ENCODE data around the gene IL4R.

IL4R gene

GRCh38 chr16:27359615-27360014, 45.8 kb downstream of the IL4R start:
- H3K4me3 ChIP-seq (ENCODE audit: low read depth, low read length): no peak overlapping the region
- no peaks in the 10 kb centered on the region for H3K9me3 ChIP-seq (ENCODE audit: control insufficient read depth, insufficient read depth, low read length)
- no peak overlapping the region for H3K9ac ChIP-seq (ENCODE audit: low read depth, low read length)
- H3K36me3 ChIP-seq (ENCODE audit: control insufficient read depth, insufficient read depth, low read length): peaks cover 18% of the 10 kb centered on the region
- no peaks in the 10 kb centered on the region for H3K4me1 ChIP-seq (ENCODE audit: control insufficient read depth, insufficient read depth, low read length)
- H3K27ac ChIP-seq (ENCODE audit: low read depth, low read length): no peak overlapping the region
- H3K27me3 ChIP-seq (ENCODE audit: control insufficient read depth, insufficient read depth, low read length): no peaks in the 10 kb centered on the region

DNA sequence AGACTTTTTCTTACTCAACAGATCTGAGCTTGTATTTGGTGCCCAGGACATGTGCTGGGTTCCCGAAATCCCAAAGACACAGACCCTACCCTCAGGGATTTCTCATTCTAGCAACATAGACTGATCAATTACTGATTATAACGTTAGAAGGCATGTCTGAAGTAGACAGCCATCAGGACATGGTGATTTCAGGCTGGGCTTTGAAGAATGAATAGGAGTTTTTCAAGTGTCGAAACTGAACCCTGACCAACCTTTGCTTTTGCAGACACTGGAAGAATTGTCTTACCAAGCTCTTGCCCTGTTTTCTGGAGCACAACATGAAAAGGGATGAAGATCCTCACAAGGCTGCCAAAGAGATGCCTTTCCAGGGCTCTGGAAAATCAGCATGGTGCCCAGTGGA, 48.2 kb downstream of the IL4R start:
- Histone ChIP-seq H3K27me3 (ENCODE audit: control insufficient read depth, insufficient read depth, low read length) (no peaks in the 10 kb centered on the region), H3K9me3 (ENCODE audit: control insufficient read depth, insufficient read depth, low read length) (no peaks in the 10 kb centered on the region), H3K4me1 (ENCODE audit: control insufficient read depth, insufficient read depth, low read length) (no peaks in the 10 kb centered on the region), H3K36me3 (ENCODE audit: control insufficient read depth, insufficient read depth, low read length) (peaks cover 17% of the 10 kb centered on the region), H3K4me3 (ENCODE audit: low read depth, low read length) (no peak overlapping the region), H3K27ac (ENCODE audit: low read depth, low read length) (no peak overlapping the region), H3K9ac (ENCODE audit: low read depth, low read length) (no peak overlapping the region)

GRCh38 chr16:27362570-27363245, 48.9 kb downstream of the IL4R start:
- Histone ChIP-seq H3K4me3 (ENCODE audit: low read depth, low read length) (no peak overlapping the region), H3K9ac (ENCODE audit: low read depth, low read length) (no peak overlapping the region), H3K9me3 (ENCODE audit: control insufficient read depth, insufficient read depth, low read length) (no peaks in the 10 kb centered on the region), H3K27ac (ENCODE audit: low read depth, low read length) (no peak overlapping the region), H3K36me3 (ENCODE audit: control insufficient read depth, insufficient read depth, low read length) (peaks cover 17% of the 10 kb centered on the region), H3K4me1 (ENCODE audit: control insufficient read depth, insufficient read depth, low read length) (no peaks in the 10 kb centered on the region), H3K27me3 (ENCODE audit: control insufficient read depth, insufficient read depth, low read length) (no peaks in the 10 kb centered on the region)

DNA sequence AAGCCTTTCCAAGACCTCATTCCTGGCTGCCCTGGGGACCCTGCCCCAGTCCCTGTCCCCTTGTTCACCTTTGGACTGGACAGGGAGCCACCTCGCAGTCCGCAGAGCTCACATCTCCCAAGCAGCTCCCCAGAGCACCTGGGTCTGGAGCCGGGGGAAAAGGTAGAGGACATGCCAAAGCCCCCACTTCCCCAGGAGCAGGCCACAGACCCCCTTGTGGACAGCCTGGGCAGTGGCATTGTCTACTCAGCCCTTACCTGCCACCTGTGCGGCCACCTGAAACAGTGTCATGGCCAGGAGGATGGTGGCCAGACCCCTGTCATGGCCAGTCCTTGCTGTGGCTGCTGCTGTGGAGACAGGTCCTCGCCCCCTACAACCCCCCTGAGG, 49.5 kb downstream of the IL4R start:
- Histone ChIP-seq H3K4me3 (ENCODE audit: low read depth, low read length) (no peak overlapping the region), H3K9me3 (ENCODE audit: control insufficient read depth, insufficient read depth, low read length) (no peaks in the 10 kb centered on the region), H3K27me3 (ENCODE audit: control insufficient read depth, insufficient read depth, low read length) (no peaks in the 10 kb centered on the region), H3K4me1 (ENCODE audit: control insufficient read depth, insufficient read depth, low read length) (no peaks in the 10 kb centered on the region), H3K36me3 (ENCODE audit: control insufficient read depth, insufficient read depth, low read length) (peaks cover 17% of the 10 kb centered on the region), H3K27ac (ENCODE audit: low read depth, low read length) (no peak overlapping the region), H3K9ac (ENCODE audit: low read depth, low read length) (no peak overlapping the region)

DNA sequence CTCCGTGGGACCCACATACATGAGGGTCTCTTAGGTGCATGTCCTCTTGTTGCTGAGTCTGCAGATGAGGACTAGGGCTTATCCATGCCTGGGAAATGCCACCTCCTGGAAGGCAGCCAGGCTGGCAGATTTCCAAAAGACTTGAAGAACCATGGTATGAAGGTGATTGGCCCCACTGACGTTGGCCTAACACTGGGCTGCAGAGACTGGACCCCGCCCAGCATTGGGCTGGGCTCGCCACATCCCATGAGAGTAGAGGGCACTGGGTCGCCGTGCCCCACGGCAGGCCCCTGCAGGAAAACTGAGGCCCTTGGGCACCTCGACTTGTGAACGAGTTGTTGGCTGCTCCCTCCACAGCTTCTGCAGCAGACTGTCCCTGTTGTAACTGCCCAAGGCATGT, 50.0 kb downstream of the IL4R start:
- H3K4me1 ChIP-seq (ENCODE audit: control insufficient read depth, insufficient read depth, low read length): no peaks in the 10 kb centered on the region

GRCh38 chr16:27364493-27365141, 50.8 kb downstream of the IL4R start:
- Histone ChIP-seq H3K9me3 (ENCODE audit: control insufficient read depth, insufficient read depth, low read length) (no peaks in the 10 kb centered on the region), H3K4me1 (ENCODE audit: control insufficient read depth, insufficient read depth, low read length) (no peaks in the 10 kb centered on the region), H3K36me3 (ENCODE audit: control insufficient read depth, insufficient read depth, low read length) (peaks cover 17% of the 10 kb centered on the region), H3K27ac (ENCODE audit: low read depth, low read length) (peak overlapping the region; percentile 49), H3K9ac (ENCODE audit: low read depth, low read length) (no peak overlapping the region), H3K4me3 (ENCODE audit: low read depth, low read length) (no peak overlapping the region), H3K27me3 (ENCODE audit: control insufficient read depth, insufficient read depth, low read length) (no peaks in the 10 kb centered on the region)

More for the DNA sequence above, 50.0 kb downstream of the IL4R start:
- Histone ChIP-seq H3K4me3 (ENCODE audit: low read depth, low read length) (no peak overlapping the region), H3K27me3 (ENCODE audit: control insufficient read depth, insufficient read depth, low read length) (no peaks in the 10 kb centered on the region), H3K9ac (ENCODE audit: low read depth, low read length) (no peak overlapping the region), H3K36me3 (ENCODE audit: control insufficient read depth, insufficient read depth, low read length) (peaks cover 17% of the 10 kb centered on the region), H3K27ac (ENCODE audit: low read depth, low read length) (no peak overlapping the region), H3K9me3 (ENCODE audit: control insufficient read depth, insufficient read depth, low read length) (no peaks in the 10 kb centered on the region)

DNA sequence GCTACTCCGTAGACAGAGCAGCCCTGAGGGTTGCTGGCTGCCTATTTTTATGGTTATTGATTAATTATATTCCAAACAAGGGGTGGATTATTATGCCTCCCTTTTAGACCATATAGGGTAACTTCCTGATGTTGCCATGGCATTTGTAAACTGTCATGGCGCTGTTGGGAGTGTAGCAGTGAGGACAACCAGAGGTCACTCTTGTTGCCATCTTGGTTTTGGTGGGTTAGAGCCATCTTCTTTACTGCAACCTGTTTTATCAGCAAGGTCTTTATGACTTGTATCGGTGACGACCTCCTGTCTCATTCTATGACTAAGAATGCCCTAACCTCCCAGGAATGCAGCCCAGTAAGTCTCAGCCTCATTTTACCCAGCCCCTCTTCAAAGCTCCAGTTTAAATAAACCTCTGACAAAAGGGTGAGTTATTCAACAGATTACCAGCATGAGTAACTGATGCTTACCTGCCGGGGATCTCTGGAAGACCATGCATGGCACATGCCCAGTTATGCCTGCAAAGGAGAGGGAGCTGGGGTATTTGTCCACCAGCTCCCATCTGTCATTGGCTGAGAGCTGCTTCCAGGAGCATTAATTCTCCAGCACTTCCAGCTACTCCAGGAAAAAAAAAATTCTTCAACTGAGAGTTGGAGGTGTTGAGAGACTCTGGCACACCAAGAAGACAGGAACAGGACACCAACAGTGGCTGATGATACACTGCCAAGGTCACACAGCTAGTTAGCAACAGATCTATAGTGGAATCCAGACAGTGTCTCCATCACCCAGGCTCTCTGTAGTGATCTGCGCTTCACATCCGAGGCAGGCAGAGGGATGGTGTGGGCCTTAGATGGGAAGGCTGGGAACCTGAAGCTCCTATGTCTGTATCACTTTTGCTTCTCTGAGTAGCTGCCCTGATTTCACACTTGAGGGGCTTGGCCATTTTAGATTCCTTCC, 51.6 kb downstream of the IL4R start:
- H3K9ac ChIP-seq (ENCODE audit: low read depth, low read length): no peak overlapping the region
- H3K27ac ChIP-seq (ENCODE audit: low read depth, low read length): peak overlapping the region; percentile 8
- H3K4me3 ChIP-seq (ENCODE audit: low read depth, low read length): no peak overlapping the region

GRCh38 chr16:27366687-27367460, 53.1 kb downstream of the IL4R start:
- Histone ChIP-seq H3K36me3 (ENCODE audit: control insufficient read depth, insufficient read depth, low read length) (peaks cover 13% of the 10 kb centered on the region), H3K4me1 (ENCODE audit: control insufficient read depth, insufficient read depth, low read length) (no peaks in the 10 kb centered on the region), H3K9ac (ENCODE audit: low read depth, low read length) (no peak overlapping the region), H3K27me3 (ENCODE audit: control insufficient read depth, insufficient read depth, low read length) (no peaks in the 10 kb centered on the region), H3K27ac (ENCODE audit: low read depth, low read length) (no peak overlapping the region), H3K9me3 (ENCODE audit: control insufficient read depth, insufficient read depth, low read length) (no peaks in the 10 kb centered on the region), H3K4me3 (ENCODE audit: low read depth, low read length) (no peak overlapping the region)

More for the DNA sequence above, 51.6 kb downstream of the IL4R start:
- H3K36me3 ChIP-seq (ENCODE audit: control insufficient read depth, insufficient read depth, low read length): peaks cover 17% of the 10 kb centered on the region
- H3K9me3 ChIP-seq (ENCODE audit: control insufficient read depth, insufficient read depth, low read length): no peaks in the 10 kb centered on the region
- H3K4me1 ChIP-seq (ENCODE audit: control insufficient read depth, insufficient read depth, low read length): no peaks in the 10 kb centered on the region
- H3K27me3 ChIP-seq (ENCODE audit: control insufficient read depth, insufficient read depth, low read length): no peaks in the 10 kb centered on the region

- no peak overlapping the region for H3K27ac ChIP-seq (ENCODE audit: low read depth, low read length)
- H3K9ac ChIP-seq (ENCODE audit: low read depth, low read length): no peak overlapping the region
- H3K4me1 ChIP-seq (ENCODE audit: control insufficient read depth, insufficient read depth, low read length): no peaks in the 10 kb centered on the region
- H3K4me3 ChIP-seq (ENCODE audit: low read depth, low read length): no peak overlapping the region
- H3K36me3 ChIP-seq (ENCODE audit: control insufficient read depth, insufficient read depth, low read length): peaks cover 7% of the 10 kb centered on the region
- no peaks in the 10 kb centered on the region for H3K9me3 ChIP-seq (ENCODE audit: control insufficient read depth, insufficient read depth, low read length)
- no peaks in the 10 kb centered on the region for H3K27me3 ChIP-seq (ENCODE audit: control insufficient read depth, insufficient read depth, low read length)
Observed at GRCh38 chr16:27367461-27368357, 53.9 kb downstream of the IL4R start.

DNA sequence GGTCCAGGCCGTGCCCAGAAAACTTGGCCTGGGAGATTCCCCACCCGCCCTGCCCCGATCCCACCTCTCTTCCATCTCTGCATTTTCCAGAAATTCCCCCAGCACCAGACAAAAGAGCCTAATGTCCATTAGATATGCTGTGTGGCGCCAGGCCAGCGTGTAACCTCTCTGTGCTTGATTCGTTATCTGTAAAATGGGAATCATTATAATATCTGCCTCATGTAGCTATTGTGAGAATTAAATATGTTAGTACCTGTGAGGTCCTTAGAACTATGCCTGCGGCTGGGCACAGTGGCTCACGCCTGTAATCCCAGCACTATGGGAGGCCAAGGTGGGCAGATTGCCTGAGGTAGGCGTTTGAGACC, 54.6 kb downstream of the IL4R start:
- Histone ChIP-seq H3K9me3 (ENCODE audit: control insufficient read depth, insufficient read depth, low read length) (no peaks in the 10 kb centered on the region), H3K4me3 (ENCODE audit: low read depth, low read length) (no peak overlapping the region), H3K27ac (ENCODE audit: low read depth, low read length) (no peak overlapping the region), H3K27me3 (ENCODE audit: control insufficient read depth, insufficient read depth, low read length) (no peaks in the 10 kb centered on the region), H3K9ac (ENCODE audit: low read depth, low read length) (no peak overlapping the region), H3K4me1 (ENCODE audit: control insufficient read depth, insufficient read depth, low read length) (no peaks in the 10 kb centered on the region), H3K36me3 (ENCODE audit: control insufficient read depth, insufficient read depth, low read length) (peaks cover 3% of the 10 kb centered on the region; the same call in 1 of the 2 replicates)

All from HUES48 (cell line).